Measurements from ENCODE around the gene GLT8D2.
A peak's percentile ranks its signal among the peaks of the same experiment; 100 is the strongest.

Gene GLT8D2

GRCh38 chr12:104056419-104056972 is 6.5 kb upstream of the GLT8D2 start:
- no peak overlapping the region for H3K9ac ChIP-seq
- peak overlapping the region; percentile 73 for H2AFZ ChIP-seq
- H3K4me2 ChIP-seq (ENCODE audit: low read length) = no peak overlapping the region
- no peak for TF ChIP-seq CTCF (IDR thresholded peaks at IDR 0.05)
- no peaks in the 10 kb centered on the region for H3K36me3 ChIP-seq (ENCODE audit: control insufficient read depth, insufficient read depth, low read length)
- no peaks in the 10 kb centered on the region for H3K9me3 ChIP-seq (ENCODE audit: control insufficient read depth, low read length)
- H3K4me3 ChIP-seq (ENCODE audit: low read depth, low read length) = no peak overlapping the region
- H3K27ac ChIP-seq = peak overlapping the region; percentile 55
- no peaks in the 10 kb centered on the region for H3K27me3 ChIP-seq (ENCODE audit: control insufficient read depth, insufficient read depth, low read length)
- no peaks in the 10 kb centered on the region for H3K79me2 ChIP-seq
- H3K4me1 ChIP-seq = peaks cover 11% of the 10 kb centered on the region

DNA sequence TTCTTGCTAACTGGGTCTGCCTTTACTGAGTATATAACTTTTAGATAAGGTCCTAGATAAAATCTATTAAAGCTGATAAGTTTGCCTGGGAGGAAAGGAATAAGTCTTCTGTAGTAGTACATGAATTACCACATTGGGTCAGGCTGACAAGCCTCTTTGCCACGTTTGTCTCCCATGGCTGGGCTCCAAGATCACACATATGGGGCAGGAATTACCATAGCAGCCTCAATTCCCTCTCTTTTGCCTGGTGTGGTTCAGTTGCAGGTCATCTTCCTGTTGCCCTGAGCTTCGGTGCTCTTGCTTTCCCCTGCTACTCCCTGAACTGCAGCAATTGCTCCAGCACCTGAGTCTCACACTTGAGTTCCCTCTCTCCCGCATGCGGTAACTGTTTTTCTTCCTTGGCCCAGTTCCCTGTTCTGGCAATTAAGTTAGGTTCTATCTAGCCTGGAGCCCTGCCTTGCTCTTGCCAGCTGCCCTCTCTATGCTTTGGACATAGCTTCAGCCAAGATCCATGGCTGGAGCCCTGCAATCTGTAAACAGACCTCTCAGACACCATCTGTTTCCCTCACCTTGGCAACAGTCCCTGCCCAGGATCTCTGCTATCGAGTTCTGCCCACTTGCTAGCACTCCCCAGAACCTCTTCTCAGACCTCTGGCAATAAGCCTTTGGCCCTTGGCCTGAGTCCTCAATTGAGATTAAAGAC is 5.8 kb upstream of the GLT8D2 start:
- TF ChIP-seq CTCF (IDR thresholded peaks at IDR 0.05) = no peak
- Histone ChIP-seq H3K79me2 (no peaks in the 10 kb centered on the region), H3K4me3 (ENCODE audit: low read depth, low read length) (no peak overlapping the region), H3K36me3 (ENCODE audit: control insufficient read depth, insufficient read depth, low read length) (no peaks in the 10 kb centered on the region), H3K27me3 (ENCODE audit: control insufficient read depth, insufficient read depth, low read length) (no peaks in the 10 kb centered on the region), H3K9ac (no peak overlapping the region), H3K4me1 (peaks cover 11% of the 10 kb centered on the region), H3K27ac (peak overlapping the region; percentile 55), H3K9me3 (ENCODE audit: control insufficient read depth, low read length) (no peaks in the 10 kb centered on the region), H2AFZ (peak overlapping the region; percentile 73), H3K4me2 (ENCODE audit: low read length) (no peak overlapping the region)

GRCh38 chr12:104054681-104055346 is 4.8 kb upstream of the GLT8D2 start:
- Histone ChIP-seq H3K4me1 (peaks cover 15% of the 10 kb centered on the region), H3K4me3 (ENCODE audit: low read depth, low read length) (no peak overlapping the region), H2AFZ (no peak overlapping the region), H3K9me3 (ENCODE audit: control insufficient read depth, low read length) (no peaks in the 10 kb centered on the region), H3K36me3 (ENCODE audit: control insufficient read depth, insufficient read depth, low read length) (no peaks in the 10 kb centered on the region), H3K4me2 (ENCODE audit: low read length) (no peak overlapping the region), H3K79me2 (no peaks in the 10 kb centered on the region), H3K9ac (no peak overlapping the region), H3K27ac (no peak overlapping the region), H3K27me3 (ENCODE audit: control insufficient read depth, insufficient read depth, low read length) (no peaks in the 10 kb centered on the region)
- TF ChIP-seq CTCF (IDR thresholded peaks at IDR 0.05) = no peak

GRCh38 chr12:104050436-104050835 is 449 bp upstream of the GLT8D2 start:
- Histone ChIP-seq H2AFZ (peak overlapping the region; percentile 86), H3K36me3 (ENCODE audit: control insufficient read depth, insufficient read depth, low read length) (no peaks in the 10 kb centered on the region), H3K79me2 (peaks cover 6% of the 10 kb centered on the region), H3K4me2 (ENCODE audit: low read length) (peak overlapping the region; percentile 78), H3K27me3 (ENCODE audit: control insufficient read depth, insufficient read depth, low read length) (no peaks in the 10 kb centered on the region), H3K4me3 (ENCODE audit: low read depth, low read length) (peak overlapping the region; percentile 56), H3K27ac (peak overlapping the region; percentile 60), H3K4me1 (peaks cover 14% of the 10 kb centered on the region), H3K9me3 (ENCODE audit: control insufficient read depth, low read length) (no peaks in the 10 kb centered on the region), H3K9ac (no peak overlapping the region)
- TF ChIP-seq CTCF (IDR thresholded peaks at IDR 0.05) = no peak
